H1 (cell line): ENCODE data around the gene BLNK.

Experiments
- EP300 ChIP-seq, 2 experiments: IDR thresholded peaks; 1 replicate in 1 of 2; 2 replicates in 1 of 2; pipeline ENCODE4 v1.6.1; 2011 to 2012; ENCODE audit warnings: low read depth in 2 of 2, low read length in 2 of 2, mild to moderate bottlenecking in 2 of 2, borderline replicate concordance in 1 of 2, inconsistent platforms in 1 of 2, moderate library complexity in 1 of 2
- GABPA ChIP-seq: IDR thresholded peaks from 2 replicates; pipeline ENCODE4 v1.6.1; 2011; ENCODE audit warnings: mild to moderate bottlenecking, low read length, moderate library complexity, borderline replicate concordance; ENCODE audit not compliant: insufficient read depth
- POLR2A ChIP-seq, 2 experiments: IDR thresholded peaks; 1 replicate in 1 of 2; 2 replicates in 1 of 2; pipeline ENCODE4 v1.6.1; 2011; ENCODE audit warnings: low read depth in 2 of 2, low read length in 2 of 2, mild to moderate bottlenecking in 2 of 2; ENCODE audit errors: control extremely low read depth in 1 of 2
- RNF2 ChIP-seq: fragments of 200-900, 300-1000 bp; sonication (generic); IDR thresholded peaks from 2 replicates; pipeline ENCODE4 v1.7.1; 2016; ENCODE audit warnings: borderline replicate concordance, low read depth, mild to moderate bottlenecking, antibody characterized with exemption, low read length; ENCODE audit not compliant: poor library complexity, severe bottlenecking; ENCODE audit errors: missing control alignments
- SUZ12 ChIP-seq: fragments of 200-600 bp; sonication (generic); IDR thresholded peaks from 2 replicates; pipeline ENCODE4 v1.6.1; 2012; ENCODE audit warnings: mild to moderate bottlenecking, inconsistent platforms, low read length, moderate library complexity, mixed read lengths
- TAF7 ChIP-seq: optimal IDR thresholded peaks from 2 replicates; pipeline ENCODE3; 2011; ENCODE audit warnings: low read depth, mild to moderate bottlenecking, inconsistent platforms, low read length, moderate library complexity, borderline replicate concordance
- YY1 ChIP-seq: IDR thresholded peaks from 2 replicates; pipeline ENCODE4 v1.6.1; 2011; ENCODE audit warnings: low read depth, mild to moderate bottlenecking, low read length
- TF ChIP-seq, protein P1 (sequence below), 3 experiments: IDR thresholded peaks; 1 replicate in 2 of 3; 2 replicates in 1 of 3; pipeline versions ENCODE4 v1.5.1 to v1.6.1; 2011; ENCODE audit warnings: low read length in 3 of 3, mild to moderate bottlenecking in 3 of 3, inconsistent platforms in 2 of 3, low read depth in 1 of 3, moderate library complexity in 1 of 3; ENCODE audit not compliant: insufficient read depth in 1 of 3; ENCODE audit errors: control extremely low read depth in 1 of 3
- TF ChIP-seq, protein P2 (sequence below): IDR thresholded peaks from 2 replicates; pipeline ENCODE4 v1.6.1; 2012; ENCODE audit warnings: inconsistent platforms

DNA sequence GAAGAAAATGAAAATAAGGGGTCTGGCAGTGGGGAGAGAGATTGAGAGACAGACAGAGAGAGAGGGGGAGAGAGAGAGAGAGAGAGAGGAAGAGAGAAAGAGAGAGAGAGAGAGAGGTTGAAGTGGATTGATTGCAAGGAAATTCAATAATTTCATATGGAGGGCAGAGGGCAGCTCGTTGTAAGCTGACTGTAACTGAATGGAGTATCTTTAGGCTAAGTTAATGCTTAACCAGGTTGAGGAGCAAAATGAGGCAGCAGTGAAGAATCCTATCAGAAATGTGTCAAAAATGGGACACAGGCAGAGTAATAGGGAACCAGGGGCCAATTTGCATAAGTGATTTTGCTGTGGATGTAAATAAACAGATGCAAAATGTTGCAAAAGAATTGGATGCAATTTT lies 21.0 kb downstream of the BLNK start:
- no peak for TF ChIP-seq GABPA
- TF ChIP-seq, protein P1, sequence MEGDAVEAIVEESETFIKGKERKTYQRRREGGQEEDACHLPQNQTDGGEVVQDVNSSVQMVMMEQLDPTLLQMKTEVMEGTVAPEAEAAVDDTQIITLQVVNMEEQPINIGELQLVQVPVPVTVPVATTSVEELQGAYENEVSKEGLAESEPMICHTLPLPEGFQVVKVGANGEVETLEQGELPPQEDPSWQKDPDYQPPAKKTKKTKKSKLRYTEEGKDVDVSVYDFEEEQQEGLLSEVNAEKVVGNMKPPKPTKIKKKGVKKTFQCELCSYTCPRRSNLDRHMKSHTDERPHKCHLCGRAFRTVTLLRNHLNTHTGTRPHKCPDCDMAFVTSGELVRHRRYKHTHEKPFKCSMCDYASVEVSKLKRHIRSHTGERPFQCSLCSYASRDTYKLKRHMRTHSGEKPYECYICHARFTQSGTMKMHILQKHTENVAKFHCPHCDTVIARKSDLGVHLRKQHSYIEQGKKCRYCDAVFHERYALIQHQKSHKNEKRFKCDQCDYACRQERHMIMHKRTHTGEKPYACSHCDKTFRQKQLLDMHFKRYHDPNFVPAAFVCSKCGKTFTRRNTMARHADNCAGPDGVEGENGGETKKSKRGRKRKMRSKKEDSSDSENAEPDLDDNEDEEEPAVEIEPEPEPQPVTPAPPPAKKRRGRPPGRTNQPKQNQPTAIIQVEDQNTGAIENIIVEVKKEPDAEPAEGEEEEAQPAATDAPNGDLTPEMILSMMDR (IDR thresholded peaks at IDR 0.05; ENCODE audit: control extremely low read depth in 1 of 3, insufficient read depth in 1 of 3, low read depth in 1 of 3, low read length in 3 of 3) = no peak
- TF ChIP-seq, protein P2, sequence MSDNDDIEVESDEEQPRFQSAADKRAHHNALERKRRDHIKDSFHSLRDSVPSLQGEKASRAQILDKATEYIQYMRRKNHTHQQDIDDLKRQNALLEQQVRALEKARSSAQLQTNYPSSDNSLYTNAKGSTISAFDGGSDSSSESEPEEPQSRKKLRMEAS = no peak
- no peak for TF ChIP-seq TAF7
- no peak for TF ChIP-seq YY1
- TF ChIP-seq RNF2 = no peak
- TF ChIP-seq POLR2A (IDR thresholded peaks at IDR 0.05; ENCODE audit: control extremely low read depth in 1 of 2, low read depth in 2 of 2, low read length in 2 of 2) = no peak
- no peak for TF ChIP-seq SUZ12
- no peak for TF ChIP-seq EP300 (IDR thresholded peaks at IDR 0.05; ENCODE audit: borderline replicate concordance in 1 of 2, low read depth in 2 of 2, low read length in 2 of 2)
